ENCODE measurements around the gene KRT75. TPM values are rescaled to one million over a fixed set of nuclear protein-coding genes. Genes with fewer than 3 reads are reported as not detected.

The KRT75 gene
- total RNA-seq, 1 experiment from 2014 or later, result not detected

DNA sequence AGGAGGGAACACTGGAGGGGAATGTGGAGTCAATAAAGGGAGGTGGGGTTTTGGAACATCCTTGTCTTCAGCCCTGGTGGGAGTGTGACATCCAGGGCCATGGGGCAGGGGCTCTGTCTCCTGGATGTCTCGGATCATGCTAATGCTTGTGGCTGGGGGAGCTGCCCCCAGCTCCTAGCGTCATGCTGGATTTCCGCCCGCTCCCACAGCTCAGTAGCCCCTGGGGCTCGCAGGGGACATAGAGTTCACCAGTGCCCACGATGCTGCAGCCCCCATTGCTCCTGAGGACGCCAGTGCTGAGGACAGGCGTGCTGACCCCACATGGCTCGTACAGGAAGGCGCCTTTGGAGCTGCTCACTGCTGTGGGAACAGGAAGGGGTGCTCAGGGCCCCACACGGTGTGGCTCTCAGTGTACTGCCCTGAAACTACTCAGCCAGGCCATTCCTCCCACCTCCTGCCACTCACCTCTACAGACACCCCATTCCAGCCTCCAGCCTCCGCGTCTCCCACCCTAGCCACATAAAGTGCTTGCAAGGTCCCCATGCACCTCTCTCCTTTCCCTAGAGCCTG lies 39.2 kb downstream of the KRT75 start:
- no peaks in the 10 kb centered on the region for H3K27me3 ChIP-seq (ENCODE audit: insufficient read depth, low read length)
- H4K91ac ChIP-seq (ENCODE audit: insufficient read length, low read depth, low read length), result no peak overlapping the region
- no peak overlapping the region for H2AK5ac ChIP-seq (ENCODE audit: insufficient read length, low read length)
- no peaks in the 10 kb centered on the region for H3K23me2 ChIP-seq (ENCODE audit: insufficient read length, low read depth, low read length, poor library complexity, severe bottlenecking)
- TF ChIP-seq, protein P1, sequence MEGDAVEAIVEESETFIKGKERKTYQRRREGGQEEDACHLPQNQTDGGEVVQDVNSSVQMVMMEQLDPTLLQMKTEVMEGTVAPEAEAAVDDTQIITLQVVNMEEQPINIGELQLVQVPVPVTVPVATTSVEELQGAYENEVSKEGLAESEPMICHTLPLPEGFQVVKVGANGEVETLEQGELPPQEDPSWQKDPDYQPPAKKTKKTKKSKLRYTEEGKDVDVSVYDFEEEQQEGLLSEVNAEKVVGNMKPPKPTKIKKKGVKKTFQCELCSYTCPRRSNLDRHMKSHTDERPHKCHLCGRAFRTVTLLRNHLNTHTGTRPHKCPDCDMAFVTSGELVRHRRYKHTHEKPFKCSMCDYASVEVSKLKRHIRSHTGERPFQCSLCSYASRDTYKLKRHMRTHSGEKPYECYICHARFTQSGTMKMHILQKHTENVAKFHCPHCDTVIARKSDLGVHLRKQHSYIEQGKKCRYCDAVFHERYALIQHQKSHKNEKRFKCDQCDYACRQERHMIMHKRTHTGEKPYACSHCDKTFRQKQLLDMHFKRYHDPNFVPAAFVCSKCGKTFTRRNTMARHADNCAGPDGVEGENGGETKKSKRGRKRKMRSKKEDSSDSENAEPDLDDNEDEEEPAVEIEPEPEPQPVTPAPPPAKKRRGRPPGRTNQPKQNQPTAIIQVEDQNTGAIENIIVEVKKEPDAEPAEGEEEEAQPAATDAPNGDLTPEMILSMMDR (conservative IDR thresholded peaks at IDR 0.05), result no peak
- no CpG with 5 or more reads among the region's 13 CpGs for WGBS (ENCODE audit: extremely low coverage, insufficient read length, low lambda C conversion rate)
- no peak overlapping the region for H3K23ac ChIP-seq (ENCODE audit: insufficient read length, low read depth, low read length)
- H3K9me3 ChIP-seq (ENCODE audit: control insufficient read depth, low read depth, low read length), result no peaks in the 10 kb centered on the region
- no peaks in the 10 kb centered on the region; a peak in 1 of 5 replicates for H3K9me3 Mint-ChIP-seq
- no peak overlapping the region for H3K27ac ChIP-seq (ENCODE audit: insufficient read length, low read depth, low read length)
- H3K56ac ChIP-seq (ENCODE audit: insufficient read length, low read depth, low read length), result no peak overlapping the region
- no peak overlapping the region for H2BK12ac ChIP-seq (ENCODE audit: insufficient read length, low read depth, low read length)
- H3K36me3 Mint-ChIP-seq (ENCODE audit: insufficient read depth in 1 of 3, low read depth in 3 of 3), result no peaks in the 10 kb centered on the region; a peak in 1 of 7 replicates
- DNase-seq, result no peak
- H2AFZ ChIP-seq (ENCODE audit: low read length), result no peak overlapping the region
- no peak overlapping the region for H2BK15ac ChIP-seq (ENCODE audit: low read depth, low read length)
- H3K4me1 ChIP-seq (ENCODE audit: insufficient read depth, low read length), result no peaks in the 10 kb centered on the region
- H4K5ac ChIP-seq (ENCODE audit: insufficient read length, low read depth, low read length), result no peak overlapping the region
- H3K4me3 Mint-ChIP-seq, result no peak overlapping the region
- H3T11ph ChIP-seq (ENCODE audit: low read length), result no peak overlapping the region
- no peak overlapping the region for H4K8ac ChIP-seq (replicated peaks; ENCODE audit: insufficient read length, low read depth, low read length)
- H3K9ac ChIP-seq (ENCODE audit: extremely low read depth, insufficient read length, low read length), result no peak overlapping the region
- no peak overlapping the region for H3K4me2 ChIP-seq (ENCODE audit: insufficient read depth, insufficient read length, low read length)
- peaks cover under 1 to 4% of the 10 kb centered on the region in 2 experiments for H3K4me1 Mint-ChIP-seq
- H2BK20ac ChIP-seq (ENCODE audit: low read depth, low read length, poor library complexity, severe bottlenecking), result no peak overlapping the region
- H3K79me1 ChIP-seq (ENCODE audit: insufficient read depth, low read depth, low read length, poor library complexity, severe bottlenecking), result no peaks in the 10 kb centered on the region
- no peaks in the 10 kb centered on the region for H3K79me2 ChIP-seq (ENCODE audit: insufficient read depth, low read length)
- H4K20me1 ChIP-seq (ENCODE audit: control insufficient read depth, insufficient read depth, insufficient read length), result no peaks in the 10 kb centered on the region
- no peak overlapping the region for H2BK120ac ChIP-seq (ENCODE audit: low read depth, low read length, poor library complexity, severe bottlenecking)
- H3K4ac ChIP-seq (ENCODE audit: low read depth, low read length), result no peak overlapping the region
- H3K27me3 Mint-ChIP-seq (ENCODE audit: low read depth), result peaks cover 8% of the 10 kb centered on the region
- no peak overlapping the region for H3K14ac ChIP-seq (ENCODE audit: insufficient read depth, low read length)
- H3K18ac ChIP-seq (ENCODE audit: insufficient read length, low read depth, low read length), result no peak overlapping the region
- H2BK5ac ChIP-seq (ENCODE audit: insufficient read length, low read length), result no peak overlapping the region
- H3K27ac Mint-ChIP-seq, result no peak overlapping the region
